ENCODE measurements around the gene SUGCT.

DNA sequence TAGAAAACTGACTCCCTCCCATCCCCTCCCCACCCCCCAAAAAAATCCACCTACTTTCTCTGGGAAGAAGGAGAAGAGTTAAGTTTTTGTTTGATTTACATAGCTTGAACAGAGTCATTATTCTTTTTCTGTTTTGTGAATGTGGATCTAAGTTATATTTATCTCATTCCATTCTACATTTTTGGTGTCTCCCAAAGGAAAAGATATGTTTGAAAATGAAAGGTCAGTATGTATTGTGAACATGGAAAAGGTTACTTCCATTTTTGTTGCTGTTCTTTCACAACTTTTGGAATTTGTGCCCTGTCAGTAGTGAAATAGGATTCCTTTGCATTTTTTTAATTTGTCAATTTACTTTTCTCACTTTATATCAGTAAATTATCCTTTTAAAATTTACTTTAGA is 547.9 kb downstream of the SUGCT start:
- TF ChIP-seq, protein P1, sequence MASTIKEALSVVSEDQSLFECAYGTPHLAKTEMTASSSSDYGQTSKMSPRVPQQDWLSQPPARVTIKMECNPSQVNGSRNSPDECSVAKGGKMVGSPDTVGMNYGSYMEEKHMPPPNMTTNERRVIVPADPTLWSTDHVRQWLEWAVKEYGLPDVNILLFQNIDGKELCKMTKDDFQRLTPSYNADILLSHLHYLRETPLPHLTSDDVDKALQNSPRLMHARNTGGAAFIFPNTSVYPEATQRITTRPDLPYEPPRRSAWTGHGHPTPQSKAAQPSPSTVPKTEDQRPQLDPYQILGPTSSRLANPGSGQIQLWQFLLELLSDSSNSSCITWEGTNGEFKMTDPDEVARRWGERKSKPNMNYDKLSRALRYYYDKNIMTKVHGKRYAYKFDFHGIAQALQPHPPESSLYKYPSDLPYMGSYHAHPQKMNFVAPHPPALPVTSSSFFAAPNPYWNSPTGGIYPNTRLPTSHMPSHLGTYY (CRISPR knock-in tag; IDR thresholded peaks at IDR 0.05), result no peak
- TF ChIP-seq, protein P2, sequence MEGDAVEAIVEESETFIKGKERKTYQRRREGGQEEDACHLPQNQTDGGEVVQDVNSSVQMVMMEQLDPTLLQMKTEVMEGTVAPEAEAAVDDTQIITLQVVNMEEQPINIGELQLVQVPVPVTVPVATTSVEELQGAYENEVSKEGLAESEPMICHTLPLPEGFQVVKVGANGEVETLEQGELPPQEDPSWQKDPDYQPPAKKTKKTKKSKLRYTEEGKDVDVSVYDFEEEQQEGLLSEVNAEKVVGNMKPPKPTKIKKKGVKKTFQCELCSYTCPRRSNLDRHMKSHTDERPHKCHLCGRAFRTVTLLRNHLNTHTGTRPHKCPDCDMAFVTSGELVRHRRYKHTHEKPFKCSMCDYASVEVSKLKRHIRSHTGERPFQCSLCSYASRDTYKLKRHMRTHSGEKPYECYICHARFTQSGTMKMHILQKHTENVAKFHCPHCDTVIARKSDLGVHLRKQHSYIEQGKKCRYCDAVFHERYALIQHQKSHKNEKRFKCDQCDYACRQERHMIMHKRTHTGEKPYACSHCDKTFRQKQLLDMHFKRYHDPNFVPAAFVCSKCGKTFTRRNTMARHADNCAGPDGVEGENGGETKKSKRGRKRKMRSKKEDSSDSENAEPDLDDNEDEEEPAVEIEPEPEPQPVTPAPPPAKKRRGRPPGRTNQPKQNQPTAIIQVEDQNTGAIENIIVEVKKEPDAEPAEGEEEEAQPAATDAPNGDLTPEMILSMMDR (IDR thresholded peaks at IDR 0.05), result no peak
- TF ChIP-seq ZNF121 (CRISPR knock-in tag; IDR thresholded peaks at IDR 0.05), result no peak
- no peak for TF ChIP-seq NFYB (CRISPR knock-in tag; conservative IDR thresholded peaks at IDR 0.05; ENCODE audit: low read depth)
- no peak for TF ChIP-seq FOXP1 (CRISPR knock-in tag; IDR thresholded peaks at IDR 0.05; ENCODE audit: borderline replicate concordance)
- TF ChIP-seq, protein P3, sequence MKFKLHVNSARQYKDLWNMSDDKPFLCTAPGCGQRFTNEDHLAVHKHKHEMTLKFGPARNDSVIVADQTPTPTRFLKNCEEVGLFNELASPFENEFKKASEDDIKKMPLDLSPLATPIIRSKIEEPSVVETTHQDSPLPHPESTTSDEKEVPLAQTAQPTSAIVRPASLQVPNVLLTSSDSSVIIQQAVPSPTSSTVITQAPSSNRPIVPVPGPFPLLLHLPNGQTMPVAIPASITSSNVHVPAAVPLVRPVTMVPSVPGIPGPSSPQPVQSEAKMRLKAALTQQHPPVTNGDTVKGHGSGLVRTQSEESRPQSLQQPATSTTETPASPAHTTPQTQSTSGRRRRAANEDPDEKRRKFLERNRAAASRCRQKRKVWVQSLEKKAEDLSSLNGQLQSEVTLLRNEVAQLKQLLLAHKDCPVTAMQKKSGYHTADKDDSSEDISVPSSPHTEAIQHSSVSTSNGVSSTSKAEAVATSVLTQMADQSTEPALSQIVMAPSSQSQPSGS (CRISPR knock-in tag; IDR thresholded peaks at IDR 0.05; ENCODE audit: borderline replicate concordance, low read depth), result no peak
- no peak for TF ChIP-seq JUN (CRISPR knock-in tag; IDR thresholded peaks at IDR 0.05)
- TF ChIP-seq IRF2 (CRISPR knock-in tag; IDR thresholded peaks at IDR 0.05; ENCODE audit: borderline replicate concordance, low read depth), result no peak
- TF ChIP-seq, protein P4, sequence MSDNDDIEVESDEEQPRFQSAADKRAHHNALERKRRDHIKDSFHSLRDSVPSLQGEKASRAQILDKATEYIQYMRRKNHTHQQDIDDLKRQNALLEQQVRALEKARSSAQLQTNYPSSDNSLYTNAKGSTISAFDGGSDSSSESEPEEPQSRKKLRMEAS (CRISPR knock-in tag; IDR thresholded peaks at IDR 0.05), result no peak
- TF ChIP-seq CBFB (CRISPR knock-in tag; IDR thresholded peaks at IDR 0.05; ENCODE audit: low read depth), result no peak
- no peak for TF ChIP-seq CREM (CRISPR knock-in tag; IDR thresholded peaks at IDR 0.05)
